ENCODE data around the gene HDAC9.

DNA sequence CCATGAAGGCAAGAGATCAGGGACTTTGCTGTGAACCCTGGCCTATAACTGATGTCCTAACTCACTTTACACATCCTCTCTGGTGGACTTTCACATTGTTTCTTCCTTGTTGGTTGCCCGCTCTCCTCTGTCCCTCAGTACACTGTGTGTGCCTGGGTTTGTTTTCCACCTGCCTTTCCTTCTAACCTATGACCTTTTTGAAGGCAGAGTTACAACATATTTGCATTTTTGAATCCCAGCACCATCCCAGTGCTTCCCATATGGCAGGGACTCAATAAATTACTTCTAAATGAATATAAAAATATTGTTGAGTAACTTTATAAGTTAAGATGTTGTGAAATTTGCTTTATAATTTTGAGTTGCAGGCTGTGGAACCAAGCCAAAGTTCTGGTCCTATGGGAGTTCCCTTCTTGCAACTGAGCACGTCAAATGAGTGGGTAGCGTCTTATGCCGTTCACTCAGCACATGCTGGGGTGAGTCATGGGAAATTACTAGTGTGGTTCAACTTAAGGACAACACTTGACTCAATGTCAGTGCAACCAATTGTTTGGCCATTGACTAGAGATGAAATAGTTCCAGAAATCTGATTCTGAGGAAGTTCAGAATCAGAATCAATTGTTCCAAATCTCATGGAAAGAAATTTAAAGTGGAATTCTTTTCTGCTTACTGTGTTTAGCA is 370.9 kb downstream of the HDAC9 start:
- TF ChIP-seq, protein P1, sequence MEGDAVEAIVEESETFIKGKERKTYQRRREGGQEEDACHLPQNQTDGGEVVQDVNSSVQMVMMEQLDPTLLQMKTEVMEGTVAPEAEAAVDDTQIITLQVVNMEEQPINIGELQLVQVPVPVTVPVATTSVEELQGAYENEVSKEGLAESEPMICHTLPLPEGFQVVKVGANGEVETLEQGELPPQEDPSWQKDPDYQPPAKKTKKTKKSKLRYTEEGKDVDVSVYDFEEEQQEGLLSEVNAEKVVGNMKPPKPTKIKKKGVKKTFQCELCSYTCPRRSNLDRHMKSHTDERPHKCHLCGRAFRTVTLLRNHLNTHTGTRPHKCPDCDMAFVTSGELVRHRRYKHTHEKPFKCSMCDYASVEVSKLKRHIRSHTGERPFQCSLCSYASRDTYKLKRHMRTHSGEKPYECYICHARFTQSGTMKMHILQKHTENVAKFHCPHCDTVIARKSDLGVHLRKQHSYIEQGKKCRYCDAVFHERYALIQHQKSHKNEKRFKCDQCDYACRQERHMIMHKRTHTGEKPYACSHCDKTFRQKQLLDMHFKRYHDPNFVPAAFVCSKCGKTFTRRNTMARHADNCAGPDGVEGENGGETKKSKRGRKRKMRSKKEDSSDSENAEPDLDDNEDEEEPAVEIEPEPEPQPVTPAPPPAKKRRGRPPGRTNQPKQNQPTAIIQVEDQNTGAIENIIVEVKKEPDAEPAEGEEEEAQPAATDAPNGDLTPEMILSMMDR (tag by site-specific recombination; IDR thresholded peaks at IDR 0.05), result no peak
- TF ChIP-seq, protein P2, sequence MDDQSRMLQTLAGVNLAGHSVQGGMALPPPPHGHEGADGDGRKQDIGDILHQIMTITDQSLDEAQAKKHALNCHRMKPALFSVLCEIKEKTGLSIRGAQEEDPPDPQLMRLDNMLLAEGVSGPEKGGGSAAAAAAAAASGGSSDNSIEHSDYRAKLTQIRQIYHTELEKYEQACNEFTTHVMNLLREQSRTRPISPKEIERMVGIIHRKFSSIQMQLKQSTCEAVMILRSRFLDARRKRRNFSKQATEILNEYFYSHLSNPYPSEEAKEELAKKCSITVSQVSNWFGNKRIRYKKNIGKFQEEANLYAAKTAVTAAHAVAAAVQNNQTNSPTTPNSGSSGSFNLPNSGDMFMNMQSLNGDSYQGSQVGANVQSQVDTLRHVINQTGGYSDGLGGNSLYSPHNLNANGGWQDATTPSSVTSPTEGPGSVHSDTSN (CRISPR knock-in tag; IDR thresholded peaks at IDR 0.05), result no peak
- TF ChIP-seq ZNF155 (tag by site-specific recombination; IDR thresholded peaks at IDR 0.05), result no peak
- TF ChIP-seq ZNF202 (tag by site-specific recombination; IDR thresholded peaks at IDR 0.05; ENCODE audit: borderline replicate concordance), result no peak
- TF ChIP-seq, protein P3, sequence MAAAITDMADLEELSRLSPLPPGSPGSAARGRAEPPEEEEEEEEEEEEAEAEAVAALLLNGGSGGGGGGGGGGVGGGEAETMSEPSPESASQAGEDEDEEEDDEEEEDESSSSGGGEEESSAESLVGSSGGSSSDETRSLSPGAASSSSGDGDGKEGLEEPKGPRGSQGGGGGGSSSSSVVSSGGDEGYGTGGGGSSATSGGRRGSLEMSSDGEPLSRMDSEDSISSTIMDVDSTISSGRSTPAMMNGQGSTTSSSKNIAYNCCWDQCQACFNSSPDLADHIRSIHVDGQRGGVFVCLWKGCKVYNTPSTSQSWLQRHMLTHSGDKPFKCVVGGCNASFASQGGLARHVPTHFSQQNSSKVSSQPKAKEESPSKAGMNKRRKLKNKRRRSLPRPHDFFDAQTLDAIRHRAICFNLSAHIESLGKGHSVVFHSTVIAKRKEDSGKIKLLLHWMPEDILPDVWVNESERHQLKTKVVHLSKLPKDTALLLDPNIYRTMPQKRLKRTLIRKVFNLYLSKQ (tag by site-specific recombination; IDR thresholded peaks at IDR 0.05; ENCODE audit: borderline replicate concordance), result no peak
- no peak for TF ChIP-seq ZNF16 (tag by site-specific recombination; IDR thresholded peaks at IDR 0.05; ENCODE audit: low read depth)
- TF ChIP-seq MZF1 (tag by site-specific recombination; IDR thresholded peaks at IDR 0.05; ENCODE audit: borderline replicate concordance), result no peak
- TF ChIP-seq, protein P4, sequence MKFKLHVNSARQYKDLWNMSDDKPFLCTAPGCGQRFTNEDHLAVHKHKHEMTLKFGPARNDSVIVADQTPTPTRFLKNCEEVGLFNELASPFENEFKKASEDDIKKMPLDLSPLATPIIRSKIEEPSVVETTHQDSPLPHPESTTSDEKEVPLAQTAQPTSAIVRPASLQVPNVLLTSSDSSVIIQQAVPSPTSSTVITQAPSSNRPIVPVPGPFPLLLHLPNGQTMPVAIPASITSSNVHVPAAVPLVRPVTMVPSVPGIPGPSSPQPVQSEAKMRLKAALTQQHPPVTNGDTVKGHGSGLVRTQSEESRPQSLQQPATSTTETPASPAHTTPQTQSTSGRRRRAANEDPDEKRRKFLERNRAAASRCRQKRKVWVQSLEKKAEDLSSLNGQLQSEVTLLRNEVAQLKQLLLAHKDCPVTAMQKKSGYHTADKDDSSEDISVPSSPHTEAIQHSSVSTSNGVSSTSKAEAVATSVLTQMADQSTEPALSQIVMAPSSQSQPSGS (tag by site-specific recombination; IDR thresholded peaks at IDR 0.05; ENCODE audit: low read depth), result no peak
- no peak for TF ChIP-seq ZNF324 (tag by site-specific recombination; IDR thresholded peaks at IDR 0.05)
- TF ChIP-seq HOXC10 (CRISPR knock-in tag; IDR thresholded peaks at IDR 0.05), result no peak
- TF ChIP-seq ZBTB1 (tag by site-specific recombination; IDR thresholded peaks at IDR 0.05), result no peak
- TF ChIP-seq ZSCAN30 (tag by site-specific recombination; IDR thresholded peaks at IDR 0.05), result no peak
- no peak for TF ChIP-seq ZFP37 (tag by site-specific recombination; IDR thresholded peaks at IDR 0.05)
